Mammary epithelial cell (primary cell): Measurements from ENCODE around the gene PIGO.

Source experiments
- EZH2 ChIP-seq: IDR thresholded peaks from 2 replicates; pipeline ENCODE4 v1.6.1; 2012; ENCODE audit warnings: low read length, inconsistent platforms, borderline replicate concordance
- TF ChIP-seq, protein P1 (sequence below), 2 donors: IDR thresholded peaks in 1 of 2; conservative IDR thresholded peaks in 1 of 2; 2 replicates each; pipeline ENCODE4 v1.5.1; 2011 to 2012; ENCODE audit warnings: inconsistent platforms in 2 of 2, low read length in 2 of 2, mild to moderate bottlenecking in 2 of 2, control low read depth in 1 of 2, low read depth in 1 of 2; ENCODE audit not compliant: insufficient read depth in 1 of 2; ENCODE audit errors: extremely low read depth in 1 of 2

DNA sequence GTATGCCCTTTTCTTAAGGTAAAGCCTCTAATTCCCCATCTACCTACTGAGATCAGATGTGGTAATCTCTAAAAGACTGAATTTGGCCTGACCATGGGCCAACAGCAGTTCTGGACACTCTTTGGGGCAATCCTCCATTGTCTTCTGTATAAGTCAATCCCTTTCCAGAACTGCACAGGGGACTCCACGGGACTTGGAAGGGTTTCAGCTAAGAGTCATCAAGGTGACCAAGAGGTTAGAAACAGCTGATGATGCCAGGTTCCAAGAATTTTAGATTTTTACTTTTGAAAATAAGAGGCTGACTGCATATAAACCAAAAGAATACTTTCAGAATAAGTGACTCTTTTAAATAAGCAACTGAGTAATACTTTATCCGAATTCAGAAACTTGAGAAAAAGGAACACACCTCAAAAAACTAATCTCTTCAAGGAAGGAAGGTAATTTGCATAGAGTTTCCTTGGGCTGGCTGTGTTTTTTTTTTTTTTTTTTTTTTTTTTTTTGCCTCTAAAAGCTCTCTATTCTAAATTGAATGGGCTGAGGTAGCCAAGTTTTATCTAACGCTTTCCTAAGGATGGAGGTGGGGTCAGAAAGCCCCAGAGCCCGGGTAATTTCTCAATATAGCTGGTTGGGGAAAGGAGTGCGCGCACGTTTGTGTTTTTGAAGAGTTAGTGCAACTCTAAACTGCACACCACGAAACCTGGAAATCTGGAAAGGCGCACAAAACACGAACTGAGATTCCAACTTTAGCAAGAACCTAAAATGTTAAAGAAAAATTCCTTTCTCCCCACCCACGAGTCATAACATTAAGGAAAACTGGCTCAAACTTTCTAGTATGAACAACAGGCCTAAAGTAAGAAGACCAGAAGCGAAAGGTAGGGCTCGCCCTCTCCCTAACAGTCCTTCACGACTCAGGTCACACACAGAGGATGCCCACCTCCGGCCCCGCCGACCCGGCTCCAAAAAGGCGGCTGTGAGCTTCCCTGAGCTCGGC, 25.3 kb downstream of the PIGO start:
- TF ChIP-seq, protein P1, sequence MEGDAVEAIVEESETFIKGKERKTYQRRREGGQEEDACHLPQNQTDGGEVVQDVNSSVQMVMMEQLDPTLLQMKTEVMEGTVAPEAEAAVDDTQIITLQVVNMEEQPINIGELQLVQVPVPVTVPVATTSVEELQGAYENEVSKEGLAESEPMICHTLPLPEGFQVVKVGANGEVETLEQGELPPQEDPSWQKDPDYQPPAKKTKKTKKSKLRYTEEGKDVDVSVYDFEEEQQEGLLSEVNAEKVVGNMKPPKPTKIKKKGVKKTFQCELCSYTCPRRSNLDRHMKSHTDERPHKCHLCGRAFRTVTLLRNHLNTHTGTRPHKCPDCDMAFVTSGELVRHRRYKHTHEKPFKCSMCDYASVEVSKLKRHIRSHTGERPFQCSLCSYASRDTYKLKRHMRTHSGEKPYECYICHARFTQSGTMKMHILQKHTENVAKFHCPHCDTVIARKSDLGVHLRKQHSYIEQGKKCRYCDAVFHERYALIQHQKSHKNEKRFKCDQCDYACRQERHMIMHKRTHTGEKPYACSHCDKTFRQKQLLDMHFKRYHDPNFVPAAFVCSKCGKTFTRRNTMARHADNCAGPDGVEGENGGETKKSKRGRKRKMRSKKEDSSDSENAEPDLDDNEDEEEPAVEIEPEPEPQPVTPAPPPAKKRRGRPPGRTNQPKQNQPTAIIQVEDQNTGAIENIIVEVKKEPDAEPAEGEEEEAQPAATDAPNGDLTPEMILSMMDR (conservative IDR thresholded peaks at IDR 0.05 in 1 of 2, IDR thresholded peaks at IDR 0.05 in 1 of 2; ENCODE audit: extremely low read depth in 1 of 2, insufficient read depth in 1 of 2, low read depth in 1 of 2, low read length in 2 of 2), result no peak
- no peak for TF ChIP-seq EZH2
